GDM1 (cell line): Measurements from ENCODE around the gene DLEC1.
A peak's percentile ranks its signal among the peaks of the same experiment; 100 is the strongest.

Experiments used
- DNase-seq: peaks from one replicate; lab custom pipeline; 2025; lab: John Stamatoyannopoulos, UW

The DLEC1 gene

DNA sequence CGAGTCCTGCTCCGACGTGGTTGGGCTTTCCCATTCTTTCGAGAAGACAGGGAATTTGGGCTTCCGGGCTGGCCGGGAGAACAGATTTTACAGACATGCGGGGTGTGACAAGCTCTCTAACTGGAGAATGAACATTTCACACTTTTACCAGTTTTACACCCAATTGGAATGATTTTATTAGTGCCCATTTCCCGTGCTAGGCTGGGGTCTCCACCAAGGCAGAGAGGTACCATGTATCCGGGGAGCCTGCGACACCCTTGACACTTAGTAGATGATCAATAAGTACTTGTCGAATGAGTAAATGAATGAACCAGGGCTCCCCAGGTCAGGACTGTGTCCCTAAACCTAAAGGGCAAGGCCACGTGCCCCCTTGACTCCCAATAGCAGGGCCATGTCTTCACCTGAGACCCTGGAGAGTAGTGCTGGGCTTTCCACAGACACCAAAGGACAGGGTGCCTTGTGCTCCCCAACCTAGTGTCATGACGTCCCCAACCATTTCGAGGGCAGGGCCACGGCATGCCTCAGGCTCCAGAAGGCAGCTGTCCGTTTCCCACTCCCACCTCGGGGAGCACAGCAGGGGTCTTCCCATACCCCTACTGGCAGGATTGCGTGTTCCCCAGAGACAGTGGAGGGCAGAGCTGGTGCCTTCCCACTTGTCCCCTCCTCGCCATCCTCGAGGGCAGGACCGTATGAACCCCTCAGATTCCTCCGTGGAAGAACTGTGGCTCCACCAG is 98.8 kb downstream of the DLEC1 start:
- DNase-seq, result no peak

DNA sequence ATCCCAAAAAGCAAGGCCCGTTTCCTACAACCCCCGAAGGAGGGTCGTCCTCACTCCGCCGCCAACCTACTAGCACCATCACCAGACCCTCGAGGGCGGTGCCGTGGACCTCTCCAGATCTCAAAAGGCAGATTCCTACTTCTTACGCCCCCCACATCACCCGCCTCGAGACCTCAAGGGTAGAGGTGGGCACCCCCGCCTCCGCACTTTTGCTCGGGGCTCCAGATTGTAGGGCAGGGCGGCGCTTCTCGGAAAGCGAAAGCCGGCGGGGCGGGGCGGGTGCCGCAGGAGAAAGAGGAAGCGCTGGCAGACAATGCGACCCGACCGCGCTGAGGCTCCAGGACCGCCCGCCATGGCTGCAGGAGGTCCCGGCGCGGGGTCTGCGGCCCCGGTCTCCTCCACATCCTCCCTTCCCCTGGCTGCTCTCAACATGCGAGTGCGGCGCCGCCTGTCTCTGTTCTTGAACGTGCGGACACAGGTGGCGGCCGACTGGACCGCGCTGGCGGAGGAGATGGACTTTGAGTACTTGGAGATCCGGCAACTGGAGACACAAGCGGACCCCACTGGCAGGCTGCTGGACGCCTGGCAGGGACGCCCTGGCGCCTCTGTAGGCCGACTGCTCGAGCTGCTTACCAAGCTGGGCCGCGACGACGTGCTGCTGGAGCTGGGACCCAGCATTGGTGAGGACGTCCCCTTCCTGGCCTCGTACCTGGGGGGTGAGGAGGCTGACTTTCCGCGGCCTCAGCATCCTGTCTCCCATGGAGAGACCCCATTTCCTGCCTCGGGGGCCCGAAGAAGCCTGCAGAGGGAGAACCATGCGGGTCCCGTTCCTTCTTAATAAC is 99.6 kb downstream of the DLEC1 start, which contains the start of gene MYD88:
MYD88 (plus strand) TSS at position 313 of the 842 bp plus-strand sequence; CDS start at position 353, 40 bp downstream.
- peak; percentile 68 for DNase-seq

DNA sequence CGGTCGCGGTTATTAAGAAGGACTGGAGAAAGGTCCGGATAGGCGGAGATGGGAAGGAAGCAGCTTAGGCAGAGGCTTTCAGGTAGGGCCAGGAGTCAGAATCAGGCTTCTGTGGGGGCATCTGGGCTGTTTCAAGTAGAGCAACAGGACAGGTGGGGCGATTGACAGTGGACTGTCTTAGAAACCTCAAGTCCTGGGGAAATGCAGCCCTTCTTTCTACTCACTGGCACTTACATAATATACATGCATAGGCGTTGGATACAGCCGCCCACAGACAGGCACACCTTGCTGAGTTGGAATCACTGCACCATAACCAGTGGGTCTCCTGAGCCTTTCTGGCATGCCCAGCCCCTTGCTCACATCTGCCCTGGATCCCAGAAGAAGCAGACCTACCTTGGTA is 100.2 kb downstream of the DLEC1 start:
- DNase-seq, result no peak

- DNase-seq, result no peak
These were observed 100.6 kb downstream of the DLEC1 start for GRCh38 chr3:38139652-38140051.

GRCh38 chr3:38140326-38141172 is 101.5 kb downstream of the DLEC1 start:
- no peak for DNase-seq

DNA sequence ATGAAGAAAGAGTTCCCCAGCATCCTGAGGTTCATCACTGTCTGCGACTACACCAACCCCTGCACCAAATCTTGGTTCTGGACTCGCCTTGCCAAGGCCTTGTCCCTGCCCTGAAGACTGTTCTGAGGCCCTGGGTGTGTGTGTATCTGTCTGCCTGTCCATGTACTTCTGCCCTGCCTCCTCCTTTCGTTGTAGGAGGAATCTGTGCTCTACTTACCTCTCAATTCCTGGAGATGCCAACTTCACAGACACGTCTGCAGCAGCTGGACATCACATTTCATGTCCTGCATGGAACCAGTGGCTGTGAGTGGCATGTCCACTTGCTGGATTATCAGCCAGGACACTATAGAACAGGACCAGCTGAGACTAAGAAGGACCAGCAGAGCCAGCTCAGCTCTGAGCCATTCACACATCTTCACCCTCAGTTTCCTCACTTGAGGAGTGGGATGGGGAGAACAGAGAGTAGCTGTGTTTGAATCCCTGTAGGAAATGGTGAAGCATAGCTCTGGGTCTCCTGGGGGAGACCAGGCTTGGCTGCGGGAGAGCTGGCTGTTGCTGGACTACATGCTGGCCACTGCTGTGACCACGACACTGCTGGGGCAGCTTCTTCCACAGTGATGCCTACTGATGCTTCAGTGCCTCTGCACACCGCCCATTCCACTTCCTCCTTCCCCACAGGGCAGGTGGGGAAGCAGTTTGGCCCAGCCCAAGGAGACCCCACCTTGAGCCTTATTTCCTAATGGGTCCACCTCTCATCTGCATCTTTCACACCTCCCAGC is 102.4 kb downstream of the DLEC1 start:
- DNase-seq, result no peak

GRCh38 chr3:38141952-38142273 is 102.9 kb downstream of the DLEC1 start:
- DNase-seq, result no peak

DNA sequence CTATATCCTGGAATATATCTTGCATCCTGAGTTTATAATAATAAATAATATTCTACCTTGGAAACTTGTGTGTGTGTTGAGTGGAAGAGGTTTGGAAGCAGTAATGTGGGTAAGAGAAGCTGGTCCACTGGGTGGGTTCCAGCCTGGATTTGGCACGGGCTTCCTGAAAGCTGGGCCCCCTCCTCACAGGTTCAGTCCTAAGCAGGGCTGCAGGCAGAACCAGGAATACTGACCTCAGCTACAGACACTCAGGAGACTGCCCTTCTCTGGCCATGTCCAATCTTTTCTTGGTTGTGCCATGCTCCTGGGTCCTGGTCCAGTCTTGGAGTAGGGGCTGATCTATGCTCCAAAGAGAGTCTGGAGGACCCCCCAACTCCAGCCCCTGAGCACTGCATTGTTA is 104.0 kb downstream of the DLEC1 start:
- no peak for DNase-seq

GRCh38 chr3:38143511-38143910 is 104.5 kb downstream of the DLEC1 start:
- no peak for DNase-seq

GRCh38 chr3:38146504-38146903 is 107.5 kb downstream of the DLEC1 start:
- DNase-seq, result no peak

DNA sequence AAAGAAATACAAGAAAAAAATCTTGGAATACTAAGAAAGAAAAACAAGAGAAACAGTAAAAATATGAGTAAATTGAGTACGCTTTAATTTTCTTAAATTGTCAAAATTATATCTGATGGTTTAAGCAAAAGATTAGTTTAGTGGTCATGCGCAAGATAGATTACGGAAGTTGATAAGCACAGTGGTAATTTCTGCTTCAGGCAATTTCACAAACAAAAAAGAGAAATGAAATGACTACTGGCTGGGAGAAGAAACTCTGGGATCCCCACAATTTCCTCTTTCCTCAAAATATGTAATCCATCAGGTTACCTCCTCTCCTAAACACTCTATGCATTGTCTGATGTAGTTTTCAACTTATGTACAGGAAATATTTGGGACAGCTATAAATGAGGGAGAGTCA is 108.4 kb downstream of the DLEC1 start:
- no peak for DNase-seq

GRCh38 chr3:38148311-38148882 is 109.4 kb downstream of the DLEC1 start:
- no peak for DNase-seq

DNA sequence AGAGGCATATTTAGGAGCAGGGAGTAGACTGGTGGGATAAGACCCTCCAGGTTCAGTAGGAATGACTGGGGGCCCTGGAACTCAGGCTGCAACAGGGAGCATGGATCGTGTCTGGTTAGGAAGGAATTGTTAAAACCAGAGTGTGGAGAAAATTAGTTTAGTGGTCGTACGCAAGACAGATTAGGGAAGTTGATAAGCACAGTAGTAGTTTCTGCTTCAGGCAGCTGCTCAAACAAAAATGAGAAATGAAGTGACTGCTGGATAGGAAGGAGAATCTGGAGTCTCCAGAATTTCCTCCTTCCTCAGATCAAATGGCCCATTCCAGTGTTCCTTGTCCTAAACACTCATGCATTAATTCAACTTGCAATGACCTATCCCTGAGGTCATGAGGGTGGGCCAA is 110.7 kb downstream of the DLEC1 start:
- peak; percentile 40 for DNase-seq

- DNase-seq, result no peak
These were observed 111.9 kb downstream of the DLEC1 start for GRCh38 chr3:38150780-38151528.

DNA sequence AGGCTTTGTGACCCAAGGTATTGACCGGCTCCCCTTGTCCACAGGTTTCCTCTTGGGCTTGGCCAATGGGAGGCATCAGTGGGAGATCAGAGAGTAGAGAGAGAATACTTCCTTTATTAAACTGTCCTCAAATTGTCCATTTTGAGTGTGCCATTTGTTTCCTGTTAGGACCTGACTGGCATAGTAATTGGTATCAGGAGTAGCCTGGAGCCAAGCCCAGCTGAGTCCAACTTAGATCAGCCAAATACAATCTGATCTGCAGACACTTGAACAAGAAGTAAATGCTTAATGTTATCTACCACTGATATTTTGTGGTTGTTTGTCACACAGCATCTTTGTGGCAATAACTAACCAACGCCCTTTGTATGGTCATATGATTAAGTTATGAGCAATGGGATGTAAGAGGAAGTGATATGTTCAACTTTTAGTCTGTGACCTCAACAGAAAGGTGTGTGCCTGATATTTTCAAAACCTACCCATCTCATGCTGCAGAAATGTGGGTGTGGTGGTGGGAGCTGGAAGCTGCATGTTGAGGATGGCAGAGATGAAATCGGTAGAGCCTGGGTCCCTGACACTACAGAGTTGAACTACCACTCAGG is 112.8 kb downstream of the DLEC1 start:
- DNase-seq, result no peak

DNA sequence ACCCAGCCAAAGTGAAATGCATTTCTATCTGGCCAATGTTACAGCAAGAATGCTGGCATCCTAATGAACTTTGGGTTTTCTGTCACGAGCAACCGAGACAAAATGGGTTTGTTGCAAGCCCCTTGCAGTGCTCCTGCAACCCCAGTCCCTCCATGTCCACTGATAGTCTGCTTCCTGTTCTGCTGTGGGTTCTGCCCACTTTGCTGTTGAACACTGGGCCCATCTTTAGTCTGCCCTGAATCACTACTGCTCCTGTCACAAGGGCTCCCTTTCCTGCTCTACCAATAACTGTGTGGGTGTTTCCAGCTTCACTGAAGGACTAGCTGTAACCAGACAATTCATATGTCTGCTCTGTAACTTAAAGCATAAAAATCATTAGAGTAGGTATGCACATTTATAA is 113.6 kb downstream of the DLEC1 start:
- DNase-seq, result no peak

- no peak for DNase-seq
These were observed 114.2 kb downstream of the DLEC1 start for GRCh38 chr3:38153221-38153620.

GRCh38 chr3:38154033-38154494 is 115.1 kb downstream of the DLEC1 start:
- DNase-seq, result no peak

GRCh38 chr3:38154625-38155255 is 115.7 kb downstream of the DLEC1 start:
- no peak for DNase-seq

GRCh38 chr3:38155825-38156224 is 116.8 kb downstream of the DLEC1 start:
- no peak for DNase-seq
